ENCODE results near the gene TASP1.

- no peak for TF ChIP-seq CTCF (conservative IDR thresholded peaks at IDR 0.05; ENCODE audit: low read depth, low read length)
- TF ChIP-seq EZH2 (IDR thresholded peaks at IDR 0.05; ENCODE audit: low read length, unreplicated experiment): no peak
- TF ChIP-seq EZH2phosphoT487 (IDR thresholded peaks at IDR 0.05; ENCODE audit: borderline replicate concordance, low read length): no peak
Measured at GRCh38 chr20:13648291-13649228, 9.8 kb upstream of the TASP1 start.
